Mesothelial cell of epicardium (in vitro differentiated cells): ENCODE data around the gene AATK. TPM values are rescaled to one million over a fixed set of nuclear protein-coding genes. Genes with fewer than 3 reads are reported as not detected.
"Not testable (repeated sequence)": the region's sequence is repeated elsewhere in the genome, so short reads cannot be mapped to it uniquely, and the experiment has no call there.

Source experiments
- DNase-seq, 2 experiments: peaks; one replicate each; pipeline ENCODE4 v3.0.0; 2021; ENCODE audit warnings: low spot score in 2 of 2; ENCODE audit not compliant: unreplicated experiment in 2 of 2
- H3K27ac Mint-ChIP-seq: 2 replicates; pipeline ENCODE4 v1.8.0; 2021; ENCODE audit warnings: mixed read lengths
- H3K27me3 Mint-ChIP-seq: 2 replicates; pipeline ENCODE4 v1.8.0; 2021; ENCODE audit warnings: low read depth, mixed read lengths
- H3K36me3 Mint-ChIP-seq: 2 replicates; pipeline ENCODE4 v1.8.0; 2021; ENCODE audit warnings: mixed read lengths
- H3K4me1 Mint-ChIP-seq: 2 replicates; pipeline ENCODE4 v1.8.0; 2021; ENCODE audit warnings: mixed read lengths
- H3K4me3 Mint-ChIP-seq: 2 replicates; pipeline ENCODE4 v1.8.0; 2021; ENCODE audit warnings: mild to moderate bottlenecking, moderate library complexity, mixed read lengths
- H3K9me3 Mint-ChIP-seq: 2 replicates; pipeline ENCODE4 v1.8.0; 2021; ENCODE audit warnings: mixed read lengths
- CTCF ChIP-seq: fragments of 200-600 bp; sonication (generic); IDR thresholded peaks from one replicate; pipeline ENCODE4 v1.5.0; 2021; ENCODE audit warnings: antibody characterized with exemption; ENCODE audit not compliant: unreplicated experiment
- total RNA-seq: library from RNA; stranded (reverse); gene quantifications from 3 replicates; pipeline ENCODE4 v1.2.1, GENCODE V29; 2021

AATK gene
- total RNA-seq, 1 donor from 2014 or later, result 17.3 TPM

DNA sequence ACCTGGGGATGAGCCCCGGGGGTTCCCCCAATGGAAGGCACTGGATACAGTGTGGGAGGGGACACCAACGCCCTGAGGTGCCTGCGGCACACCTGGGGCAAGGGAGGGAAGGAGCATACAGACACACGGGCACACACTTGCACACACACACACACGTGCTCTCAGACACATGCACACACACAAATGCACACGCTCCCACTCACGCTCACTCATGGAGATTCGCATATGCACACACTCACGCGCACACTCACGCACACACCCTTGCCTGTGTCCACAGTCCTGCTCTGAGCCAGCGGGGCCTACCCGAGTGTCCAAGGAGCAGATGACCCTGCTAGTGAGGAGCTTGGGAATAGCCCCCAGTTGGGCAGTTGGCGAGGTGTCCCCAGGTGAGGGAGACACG, 17.4 kb downstream of the AATK start:
- H3K4me3 Mint-ChIP-seq, result no peak overlapping the region
- no peak for TF ChIP-seq CTCF
- H3K27ac Mint-ChIP-seq, result no peak overlapping the region
- peaks cover 13% of the 10 kb centered on the region for H3K27me3 Mint-ChIP-seq
- DNase-seq, result no peak
- H3K4me1 Mint-ChIP-seq, result no peaks in the 10 kb centered on the region
- H3K36me3 Mint-ChIP-seq, result no peaks in the 10 kb centered on the region
- H3K9me3 Mint-ChIP-seq, result peaks cover 3% of the 10 kb centered on the region

DNA sequence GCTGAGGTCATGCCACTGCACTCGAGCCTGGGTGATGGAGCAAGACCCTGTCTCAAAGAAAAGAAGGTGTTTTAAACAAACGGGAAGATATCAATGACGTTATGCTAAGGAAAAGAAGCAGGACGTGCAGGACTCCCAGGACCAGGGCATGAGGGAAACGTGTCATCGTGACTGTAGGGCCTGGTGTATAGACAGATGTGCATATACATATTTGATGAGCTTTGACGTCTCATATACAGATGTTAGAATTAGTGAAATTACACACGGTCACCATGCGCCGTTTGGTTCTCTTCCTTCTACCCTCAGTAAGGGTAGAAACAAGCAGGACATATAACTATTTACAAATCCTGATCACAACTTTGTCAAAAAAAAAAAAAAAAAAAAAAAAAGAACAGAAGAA, 18.3 kb downstream of the AATK start:
- H3K36me3 Mint-ChIP-seq, result no peaks in the 10 kb centered on the region
- peaks cover 3% of the 10 kb centered on the region for H3K9me3 Mint-ChIP-seq
- no peak overlapping the region for H3K4me3 Mint-ChIP-seq
- peaks cover 2% of the 10 kb centered on the region for H3K4me1 Mint-ChIP-seq
- H3K27ac Mint-ChIP-seq, result no peak overlapping the region
- no peak for DNase-seq
- TF ChIP-seq CTCF, result no peak
- peaks cover 10% of the 10 kb centered on the region for H3K27me3 Mint-ChIP-seq

- H3K9me3 Mint-ChIP-seq, H3K4me1 Mint-ChIP-seq, H3K27ac Mint-ChIP-seq, H3K4me3 Mint-ChIP-seq, DNase-seq, H3K36me3 Mint-ChIP-seq, H3K27me3 Mint-ChIP-seq: not testable (repeated sequence)
Observed at GRCh38 chr17:81146208-81146607, 19.8 kb downstream of the AATK start.

DNA sequence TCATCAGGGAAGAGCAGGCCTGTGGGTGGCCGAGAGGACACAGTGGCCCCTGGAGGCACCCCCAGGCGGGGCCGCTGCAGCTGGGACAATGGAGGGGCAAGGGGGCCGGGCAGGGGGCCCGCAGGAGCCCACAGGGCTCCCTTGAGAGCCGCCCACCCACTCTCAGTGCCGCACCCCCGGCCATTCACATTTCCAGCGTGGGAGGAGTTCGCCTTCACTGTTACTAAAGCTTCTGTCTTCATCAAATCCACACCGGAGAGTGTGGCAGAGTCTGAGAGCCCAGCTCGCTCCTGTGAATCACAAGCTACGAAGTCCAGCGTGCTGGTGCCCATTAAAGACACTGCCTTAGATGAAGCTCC, 21.6 kb downstream of the AATK start:
- no peak for TF ChIP-seq CTCF
- no peak for DNase-seq
- H3K27ac Mint-ChIP-seq, result no peak overlapping the region
- peaks cover 2% of the 10 kb centered on the region for H3K27me3 Mint-ChIP-seq
- H3K9me3 Mint-ChIP-seq, result peaks cover 3% of the 10 kb centered on the region
- peaks cover 3% of the 10 kb centered on the region for H3K4me1 Mint-ChIP-seq
- H3K4me3 Mint-ChIP-seq, result no peak overlapping the region
- H3K36me3 Mint-ChIP-seq, result no peaks in the 10 kb centered on the region

- Mint-ChIP-seq H3K4me3 (no peak overlapping the region), H3K36me3 (no peaks in the 10 kb centered on the region), H3K27me3 (peaks cover 2% of the 10 kb centered on the region), H3K27ac (no peak overlapping the region), H3K4me1 (peaks cover 3% of the 10 kb centered on the region), H3K9me3 (peaks cover 3% of the 10 kb centered on the region)
- TF ChIP-seq CTCF, result no peak
- DNase-seq, result no peak
Observed at GRCh38 chr17:81143717-81144422, 22.2 kb downstream of the AATK start.

DNA sequence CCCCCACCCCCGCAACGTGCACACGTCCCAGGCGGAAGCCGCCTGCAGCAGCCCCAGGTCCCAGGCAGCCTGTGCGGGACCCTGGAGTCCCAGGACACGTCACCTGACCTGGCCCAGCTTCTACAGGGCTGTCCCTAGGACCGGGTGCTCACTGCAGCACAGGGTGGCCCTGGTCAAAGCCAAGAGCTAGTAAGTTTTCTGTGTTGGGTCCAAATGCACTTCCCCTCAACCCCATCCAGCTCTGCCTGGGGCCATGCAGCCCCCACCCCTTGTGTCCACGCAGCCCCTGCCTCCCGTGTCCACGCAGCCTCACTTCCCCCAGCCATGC, 22.9 kb downstream of the AATK start:
- no peak for TF ChIP-seq CTCF
- no peak for DNase-seq
- H3K4me1 Mint-ChIP-seq, result peaks cover 3% of the 10 kb centered on the region
- H3K27me3 Mint-ChIP-seq, result no peaks in the 10 kb centered on the region
- no peaks in the 10 kb centered on the region for H3K36me3 Mint-ChIP-seq
- H3K9me3 Mint-ChIP-seq, result peaks cover 3% of the 10 kb centered on the region
- H3K27ac Mint-ChIP-seq, result no peak overlapping the region
- no peak overlapping the region for H3K4me3 Mint-ChIP-seq
